ENCODE results near the gene GNAI3.

The GNAI3 gene

DNA sequence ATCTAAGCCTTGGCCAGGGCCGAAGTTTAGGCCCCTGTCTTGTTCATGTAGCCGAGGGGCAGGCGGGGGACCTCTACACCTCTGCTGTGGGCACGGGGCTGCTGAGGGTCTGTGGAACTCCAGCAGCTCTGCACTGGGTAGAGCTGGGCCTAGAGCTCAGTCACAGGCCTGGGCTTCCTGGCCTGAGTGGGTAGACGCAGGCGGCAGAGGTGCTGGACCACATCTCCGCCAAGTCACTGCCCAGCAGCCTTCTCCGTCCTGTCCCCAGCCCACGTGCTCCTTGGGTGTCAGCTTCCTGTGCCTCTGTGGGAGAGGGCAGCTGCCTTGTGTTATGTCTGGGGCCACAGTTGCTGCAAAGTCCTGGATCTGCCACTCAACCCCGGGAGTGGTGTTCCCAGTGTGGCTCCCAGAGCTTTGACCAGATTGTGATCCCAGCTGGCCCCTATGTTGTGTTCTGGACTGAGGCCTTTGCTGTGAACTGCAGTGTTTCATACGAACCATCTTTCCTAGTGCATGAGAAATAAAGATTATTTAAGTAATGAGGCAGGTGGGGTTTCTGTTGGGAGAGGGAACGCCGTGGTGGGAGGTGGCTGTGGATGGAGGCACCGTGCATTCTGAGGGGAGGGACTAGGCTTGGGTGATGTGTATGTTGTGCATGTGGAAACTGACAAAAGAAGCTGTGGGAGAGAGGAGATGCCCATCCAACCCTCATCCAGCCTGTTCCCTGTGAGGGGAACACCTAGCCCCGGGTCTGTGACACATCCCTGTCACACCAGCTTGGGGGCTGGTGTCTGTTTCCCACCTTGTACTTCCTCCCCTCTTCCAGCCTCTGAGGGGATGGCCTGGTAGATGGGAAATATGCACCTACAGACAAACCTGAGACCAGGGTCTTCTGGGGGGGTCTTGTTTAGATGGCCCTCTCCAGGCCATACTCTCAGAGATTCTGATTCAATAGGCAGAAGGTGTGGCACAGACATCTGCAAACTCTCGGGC, 83.4 kb downstream of the GNAI3 start:
- TF ChIP-seq EP300 (IDR thresholded peaks at IDR 0.05; ENCODE audit: borderline replicate concordance) (no peak), NFIC (IDR thresholded peaks at IDR 0.05) (no peak), CEBPB (IDR thresholded peaks at IDR 0.05) (no peak), TCF12 (IDR thresholded peaks at IDR 0.05; ENCODE audit: low read depth) (no peak), YY1 (IDR thresholded peaks at IDR 0.05; ENCODE audit: low read depth) (no peak), TAF1 (IDR thresholded peaks at IDR 0.05; ENCODE audit: low read depth) (no peak), ZBTB7A (IDR thresholded peaks at IDR 0.05; ENCODE audit: low read depth) (no peak), RAD21 (IDR thresholded peaks at IDR 0.05; ENCODE audit: low read depth) (no peak), TEAD4 (IDR thresholded peaks at IDR 0.05) (no peak), CREB1 (IDR thresholded peaks at IDR 0.05; ENCODE audit: low read depth) (no peak), FOXM1 (IDR thresholded peaks at IDR 0.05; ENCODE audit: borderline replicate concordance, low read depth) (no peak), EGR1 (IDR thresholded peaks at IDR 0.05) (no peak)
- TF ChIP-seq, protein P1, sequence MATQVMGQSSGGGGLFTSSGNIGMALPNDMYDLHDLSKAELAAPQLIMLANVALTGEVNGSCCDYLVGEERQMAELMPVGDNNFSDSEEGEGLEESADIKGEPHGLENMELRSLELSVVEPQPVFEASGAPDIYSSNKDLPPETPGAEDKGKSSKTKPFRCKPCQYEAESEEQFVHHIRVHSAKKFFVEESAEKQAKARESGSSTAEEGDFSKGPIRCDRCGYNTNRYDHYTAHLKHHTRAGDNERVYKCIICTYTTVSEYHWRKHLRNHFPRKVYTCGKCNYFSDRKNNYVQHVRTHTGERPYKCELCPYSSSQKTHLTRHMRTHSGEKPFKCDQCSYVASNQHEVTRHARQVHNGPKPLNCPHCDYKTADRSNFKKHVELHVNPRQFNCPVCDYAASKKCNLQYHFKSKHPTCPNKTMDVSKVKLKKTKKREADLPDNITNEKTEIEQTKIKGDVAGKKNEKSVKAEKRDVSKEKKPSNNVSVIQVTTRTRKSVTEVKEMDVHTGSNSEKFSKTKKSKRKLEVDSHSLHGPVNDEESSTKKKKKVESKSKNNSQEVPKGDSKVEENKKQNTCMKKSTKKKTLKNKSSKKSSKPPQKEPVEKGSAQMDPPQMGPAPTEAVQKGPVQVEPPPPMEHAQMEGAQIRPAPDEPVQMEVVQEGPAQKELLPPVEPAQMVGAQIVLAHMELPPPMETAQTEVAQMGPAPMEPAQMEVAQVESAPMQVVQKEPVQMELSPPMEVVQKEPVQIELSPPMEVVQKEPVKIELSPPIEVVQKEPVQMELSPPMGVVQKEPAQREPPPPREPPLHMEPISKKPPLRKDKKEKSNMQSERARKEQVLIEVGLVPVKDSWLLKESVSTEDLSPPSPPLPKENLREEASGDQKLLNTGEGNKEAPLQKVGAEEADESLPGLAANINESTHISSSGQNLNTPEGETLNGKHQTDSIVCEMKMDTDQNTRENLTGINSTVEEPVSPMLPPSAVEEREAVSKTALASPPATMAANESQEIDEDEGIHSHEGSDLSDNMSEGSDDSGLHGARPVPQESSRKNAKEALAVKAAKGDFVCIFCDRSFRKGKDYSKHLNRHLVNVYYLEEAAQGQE (IDR thresholded peaks at IDR 0.05; ENCODE audit: low read depth): no peak
- TF ChIP-seq, protein P2, sequence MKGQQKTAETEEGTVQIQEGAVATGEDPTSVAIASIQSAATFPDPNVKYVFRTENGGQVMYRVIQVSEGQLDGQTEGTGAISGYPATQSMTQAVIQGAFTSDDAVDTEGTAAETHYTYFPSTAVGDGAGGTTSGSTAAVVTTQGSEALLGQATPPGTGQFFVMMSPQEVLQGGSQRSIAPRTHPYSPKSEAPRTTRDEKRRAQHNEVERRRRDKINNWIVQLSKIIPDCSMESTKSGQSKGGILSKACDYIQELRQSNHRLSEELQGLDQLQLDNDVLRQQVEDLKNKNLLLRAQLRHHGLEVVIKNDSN (IDR thresholded peaks at IDR 0.05): no peak
- TF ChIP-seq, protein P3, sequence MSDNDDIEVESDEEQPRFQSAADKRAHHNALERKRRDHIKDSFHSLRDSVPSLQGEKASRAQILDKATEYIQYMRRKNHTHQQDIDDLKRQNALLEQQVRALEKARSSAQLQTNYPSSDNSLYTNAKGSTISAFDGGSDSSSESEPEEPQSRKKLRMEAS (IDR thresholded peaks at IDR 0.05): no peak

DNA sequence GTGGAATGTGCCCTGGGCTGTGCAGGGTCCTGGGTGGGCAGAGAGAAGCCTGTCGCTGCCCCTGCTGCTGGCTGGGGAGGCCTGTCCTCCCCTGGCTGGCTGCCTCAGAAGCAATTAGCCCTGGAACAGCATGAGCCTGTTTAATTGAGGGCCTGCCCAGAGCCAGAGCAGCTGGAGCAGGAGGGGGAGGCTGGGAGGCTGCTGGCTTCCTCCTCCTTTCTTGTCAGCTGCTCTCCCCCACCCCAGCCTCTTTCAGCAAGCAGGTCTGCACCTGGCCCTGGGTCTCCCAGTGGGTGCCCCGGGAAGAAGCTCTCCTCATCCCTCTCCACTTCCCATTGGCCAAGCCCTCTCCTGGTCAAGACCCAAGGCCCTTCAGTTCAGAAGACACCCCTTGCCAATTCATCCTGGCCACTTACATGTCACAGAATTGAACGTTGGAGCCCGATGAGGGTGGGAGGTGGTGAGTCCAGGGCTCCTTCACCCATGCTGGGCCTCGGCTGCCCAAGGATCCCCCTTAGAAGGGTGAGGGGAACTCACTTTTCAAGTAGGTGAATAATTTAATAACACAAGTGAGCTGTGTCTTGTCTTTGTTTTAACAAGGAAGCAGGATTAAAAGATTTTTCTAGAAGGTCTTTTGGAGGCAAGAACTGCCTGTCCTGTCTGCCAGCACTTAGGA, 84.4 kb downstream of the GNAI3 start:
- TF ChIP-seq RAD21 (IDR thresholded peaks at IDR 0.05; ENCODE audit: low read depth) (no peak), TAF1 (IDR thresholded peaks at IDR 0.05; ENCODE audit: low read depth) (no peak), CEBPB (IDR thresholded peaks at IDR 0.05) (no peak), TCF12 (IDR thresholded peaks at IDR 0.05; ENCODE audit: low read depth) (no peak), CREB1 (IDR thresholded peaks at IDR 0.05; ENCODE audit: low read depth) (no peak), EGR1 (IDR thresholded peaks at IDR 0.05) (no peak), NFIC (IDR thresholded peaks at IDR 0.05) (no peak), TEAD4 (IDR thresholded peaks at IDR 0.05) (no peak)
- TF ChIP-seq, protein P3 (IDR thresholded peaks at IDR 0.05): no peak
- TF ChIP-seq, protein P2 (IDR thresholded peaks at IDR 0.05): no peak

DNA sequence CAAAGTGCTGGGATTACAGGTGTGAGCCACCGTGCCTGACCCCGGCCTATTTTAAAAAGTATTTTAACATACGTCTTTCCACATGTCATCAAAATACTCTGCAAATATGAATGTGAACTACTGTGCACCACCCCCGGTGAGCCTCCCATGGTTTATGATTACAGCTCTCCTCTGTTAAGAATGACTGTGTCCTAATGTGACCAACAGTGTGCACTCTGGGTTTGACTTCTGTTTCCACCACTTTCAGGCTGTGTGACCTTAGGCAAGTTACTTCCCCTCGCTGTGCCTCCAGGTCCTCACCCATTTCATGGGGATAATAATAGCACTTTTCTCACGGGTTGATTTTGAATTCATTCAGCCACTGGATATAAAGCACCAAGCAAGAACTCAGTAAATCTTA, 85.9 kb downstream of the GNAI3 start:
- TF ChIP-seq TAF1 (IDR thresholded peaks at IDR 0.05; ENCODE audit: low read depth) (no peak), NFIC (IDR thresholded peaks at IDR 0.05) (no peak), ZBTB7A (IDR thresholded peaks at IDR 0.05; ENCODE audit: low read depth) (no peak), CEBPB (IDR thresholded peaks at IDR 0.05) (no peak), EP300 (IDR thresholded peaks at IDR 0.05; ENCODE audit: borderline replicate concordance) (no peak), EGR1 (IDR thresholded peaks at IDR 0.05) (no peak), CREB1 (IDR thresholded peaks at IDR 0.05; ENCODE audit: low read depth) (no peak), TEAD4 (IDR thresholded peaks at IDR 0.05) (no peak)
- TF ChIP-seq, protein P2 (IDR thresholded peaks at IDR 0.05): no peak
- TF ChIP-seq, protein P1 (IDR thresholded peaks at IDR 0.05; ENCODE audit: low read depth): no peak

DNA sequence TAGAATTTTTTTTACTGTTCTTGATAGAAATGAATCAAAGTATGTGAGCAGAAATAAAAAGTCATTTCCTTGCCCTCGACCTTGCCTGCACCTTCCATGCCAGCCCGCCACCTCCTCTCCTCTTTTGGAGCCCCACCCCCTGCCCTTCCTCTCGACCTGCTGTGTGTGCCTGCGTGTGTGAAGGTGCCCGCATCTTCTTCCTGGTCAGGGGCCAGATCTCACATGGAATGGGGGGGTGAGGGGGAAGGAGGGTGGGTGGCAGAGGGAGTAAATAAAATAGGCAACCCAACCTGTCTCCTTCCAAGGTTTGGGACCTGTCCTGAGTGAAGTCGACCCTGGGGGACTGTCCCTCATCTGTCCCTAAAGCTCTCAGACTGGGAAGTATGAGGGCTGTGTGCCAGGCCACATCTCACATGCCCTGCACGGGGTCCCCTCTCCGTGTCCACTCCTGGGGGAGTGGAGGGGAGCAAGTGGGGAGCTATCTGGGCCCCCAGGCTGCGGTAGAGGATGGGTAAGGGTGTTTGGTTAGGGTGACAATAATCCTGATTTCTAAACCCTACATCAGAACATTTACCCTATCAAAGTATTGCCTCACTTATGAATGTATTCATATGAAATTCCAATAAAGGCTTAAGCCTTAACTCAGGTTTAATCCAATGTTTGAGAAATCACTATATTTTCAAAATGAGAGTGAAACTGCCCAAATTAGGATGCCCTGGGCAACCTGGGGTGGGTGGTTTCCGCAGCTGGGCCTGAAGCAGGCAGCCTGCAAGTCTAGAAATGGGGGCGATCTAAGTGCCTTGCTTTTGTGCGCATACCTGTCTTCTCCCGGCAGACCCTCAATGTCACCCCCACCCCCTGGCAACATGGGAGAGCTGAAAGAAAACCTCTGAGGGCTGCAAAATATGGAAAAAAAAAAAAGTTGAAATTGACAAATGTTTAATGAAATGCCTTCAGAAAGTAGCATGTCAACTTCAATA, 86.6 kb downstream of the GNAI3 start:
- TF ChIP-seq NFIC (IDR thresholded peaks at IDR 0.05) (no peak), ZBTB7A (IDR thresholded peaks at IDR 0.05; ENCODE audit: low read depth) (no peak), TCF12 (IDR thresholded peaks at IDR 0.05; ENCODE audit: low read depth) (no peak), EP300 (IDR thresholded peaks at IDR 0.05; ENCODE audit: borderline replicate concordance) (no peak), YY1 (IDR thresholded peaks at IDR 0.05; ENCODE audit: low read depth) (no peak)

Measured in Ishikawa (cell line).